Muscle layer of duodenum (tissue), 2 donors: ENCODE measurements around the gene ERC1.
"Not testable (repeated sequence)": the region's sequence is repeated elsewhere in the genome, so short reads cannot be mapped to it uniquely, and the experiment has no call there.

Experiments
- H3K27ac ChIP-seq: one replicate; pipeline ENCODE4 v1.7.0; 2013; ENCODE audit warnings: mild to moderate bottlenecking, low read length
- H3K27me3 ChIP-seq: one replicate; pipeline ENCODE4 v1.7.0; 2013; ENCODE audit warnings: low read depth, mild to moderate bottlenecking, control low read depth, low read length
- H3K36me3 ChIP-seq, 2 donors: one replicate each; pipeline ENCODE4 v1.7.0; 2013; ENCODE audit warnings: low read length in 2 of 2, control low read depth in 1 of 2, mild to moderate bottlenecking in 1 of 2; ENCODE audit not compliant: insufficient read depth in 2 of 2, control insufficient read depth in 1 of 2
- H3K4me1 ChIP-seq, 2 donors: one replicate each; pipeline ENCODE4 v1.7.0; 2013; ENCODE audit warnings: low read length in 2 of 2, mild to moderate bottlenecking in 2 of 2, control low read depth in 1 of 2, moderate library complexity in 1 of 2; ENCODE audit not compliant: insufficient read depth in 2 of 2, control insufficient read depth in 1 of 2
- H3K4me3 ChIP-seq, 2 donors: one replicate each; pipeline ENCODE4 v1.7.0; 2013; ENCODE audit warnings: low read length in 2 of 2, low read depth in 1 of 2, mild to moderate bottlenecking in 1 of 2
- H3K9me3 ChIP-seq, 2 donors: one replicate each; pipeline ENCODE4 v1.7.0; 2013; ENCODE audit warnings: low read length in 2 of 2, control low read depth in 1 of 2, mild to moderate bottlenecking in 1 of 2; ENCODE audit not compliant: control insufficient read depth in 1 of 2
- donor health status: healthy.

The ERC1 gene

GRCh38 chr12:1083151-1083888 is 92.3 kb downstream of the ERC1 start:
- Histone ChIP-seq H3K27ac (no peak overlapping the region), H3K4me1 (peaks cover 0 to 9% of the 10 kb centered on the region in 2 donors), H3K4me3 (peak overlapping the region in 1 of 2 donors; percentile 48)

GRCh38 chr12:1083889-1084262 is 92.9 kb downstream of the ERC1 start:
- Histone ChIP-seq H3K27me3 (no peaks in the 10 kb centered on the region), H3K27ac (no peak overlapping the region), H3K9me3 (no peaks in the 10 kb centered on the region), H3K4me3 (peak overlapping the region in 1 of 2 donors; percentile 48), H3K4me1 (peaks cover 0 to 9% of the 10 kb centered on the region in 2 donors), H3K36me3 (no peaks in the 10 kb centered on the region)

More at GRCh38 chr12:1083151-1083888, 92.3 kb downstream of the ERC1 start:
- Histone ChIP-seq H3K36me3 (no peaks in the 10 kb centered on the region), H3K9me3 (no peaks in the 10 kb centered on the region), H3K27me3 (no peaks in the 10 kb centered on the region)

GRCh38 chr12:1091350-1091749 is 100.3 kb downstream of the ERC1 start:
- H3K4me3 ChIP-seq, result no peak overlapping the region
- peaks cover 0 to 4% of the 10 kb centered on the region in 2 donors for H3K4me1 ChIP-seq
- H3K9me3 ChIP-seq, result no peaks in the 10 kb centered on the region
- no peaks in the 10 kb centered on the region for H3K27me3 ChIP-seq
- no peak overlapping the region for H3K27ac ChIP-seq
- H3K36me3 ChIP-seq, result no peaks in the 10 kb centered on the region

DNA sequence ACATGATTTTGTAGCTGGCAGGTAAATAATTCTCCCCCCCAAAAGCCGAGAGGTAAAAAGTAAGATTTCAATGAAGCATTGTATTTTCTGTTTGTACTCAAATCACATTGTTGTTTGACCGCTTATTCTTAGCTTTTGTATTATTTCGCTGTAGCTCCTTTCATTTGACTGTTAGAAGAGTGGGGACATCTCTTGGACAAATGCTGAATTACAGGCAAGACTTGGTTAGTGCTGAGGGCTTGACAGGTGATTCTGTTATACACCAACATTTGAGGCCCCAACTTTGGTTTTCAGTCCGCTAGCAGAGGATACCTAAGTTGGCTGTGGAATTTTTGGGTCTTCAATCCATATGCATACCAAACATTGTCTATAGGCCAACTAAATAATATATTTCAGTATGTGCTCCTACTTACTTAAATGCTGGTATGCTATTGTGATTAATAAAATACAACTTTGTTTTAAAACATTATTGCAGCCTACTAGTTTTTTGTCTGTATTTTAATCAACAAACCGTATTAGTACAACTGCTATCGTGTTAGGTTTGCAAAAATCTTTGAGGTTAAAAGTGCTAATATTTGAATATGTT is 102.2 kb downstream of the ERC1 start:
- H3K9me3 ChIP-seq, result no peaks in the 10 kb centered on the region
- H3K27ac ChIP-seq, result no peak overlapping the region
- H3K36me3 ChIP-seq, result no peaks in the 10 kb centered on the region
- H3K27me3 ChIP-seq, result no peaks in the 10 kb centered on the region
- no peak overlapping the region for H3K4me3 ChIP-seq
- H3K4me1 ChIP-seq, result peaks cover 0 to 4% of the 10 kb centered on the region in 2 donors

- Histone ChIP-seq H3K27me3 (no peaks in the 10 kb centered on the region), H3K27ac (no peak overlapping the region), H3K4me3 (no peak overlapping the region), H3K36me3 (no peaks in the 10 kb centered on the region), H3K9me3 (no peaks in the 10 kb centered on the region), H3K4me1 (peaks cover 0 to 4% of the 10 kb centered on the region in 2 donors)
Observed at GRCh38 chr12:1094714-1095113, 103.7 kb downstream of the ERC1 start.

DNA sequence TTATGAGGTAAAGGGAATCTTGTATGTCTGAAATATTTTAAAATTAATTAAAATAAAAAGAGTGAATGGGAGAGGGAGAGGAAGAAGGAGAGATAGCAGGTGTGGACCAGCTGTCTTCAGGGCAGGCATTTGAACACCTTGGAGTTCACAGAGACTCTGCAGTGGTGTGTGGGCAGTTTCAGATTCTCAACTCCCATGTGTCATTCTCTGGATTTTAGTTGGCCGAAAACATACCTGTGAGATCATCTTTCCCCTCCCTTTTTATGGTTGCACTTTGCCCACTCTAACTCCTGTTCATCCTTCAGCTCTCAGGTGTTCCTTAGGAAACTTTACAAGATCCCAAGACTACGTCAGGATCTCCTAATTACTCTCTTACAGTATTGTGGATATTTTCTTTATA is 108.1 kb downstream of the ERC1 start:
- H3K4me1 ChIP-seq, result peaks cover 0 to 5% of the 10 kb centered on the region in 2 donors
- H3K36me3 ChIP-seq, result peaks cover 0 to 3% of the 10 kb centered on the region in 2 donors
- H3K27me3 ChIP-seq, result no peaks in the 10 kb centered on the region
- no peak overlapping the region for H3K27ac ChIP-seq
- no peak overlapping the region for H3K4me3 ChIP-seq
- H3K9me3 ChIP-seq, result no peaks in the 10 kb centered on the region

GRCh38 chr12:1099618-1100017 is 108.6 kb downstream of the ERC1 start:
- not testable (repeated sequence) for H3K9me3 ChIP-seq

GRCh38 chr12:1102115-1102514 is 111.1 kb downstream of the ERC1 start:
- no peak overlapping the region for H3K4me3 ChIP-seq
- peaks cover 0 to 3% of the 10 kb centered on the region in 2 donors for H3K36me3 ChIP-seq
- H3K27me3 ChIP-seq, result no peaks in the 10 kb centered on the region

More at GRCh38 chr12:1099618-1100017, 108.6 kb downstream of the ERC1 start:
- not testable (repeated sequence) for H3K27me3 ChIP-seq, H3K27ac ChIP-seq, H3K4me3 ChIP-seq, H3K36me3 ChIP-seq, H3K4me1 ChIP-seq

GRCh38 chr12:1102791-1103450 is 111.9 kb downstream of the ERC1 start:
- no peaks in the 10 kb centered on the region for H3K27me3 ChIP-seq
- peaks cover 0 to 5% of the 10 kb centered on the region in 2 donors for H3K4me1 ChIP-seq
- H3K9me3 ChIP-seq, result no peaks in the 10 kb centered on the region
- no peak overlapping the region for H3K4me3 ChIP-seq
- peaks cover 0 to 3% of the 10 kb centered on the region in 2 donors for H3K36me3 ChIP-seq
- no peak overlapping the region for H3K27ac ChIP-seq

More at GRCh38 chr12:1102115-1102514, 111.1 kb downstream of the ERC1 start:
- no peaks in the 10 kb centered on the region for H3K9me3 ChIP-seq
- peaks cover 0 to 5% of the 10 kb centered on the region in 2 donors for H3K4me1 ChIP-seq
- H3K27ac ChIP-seq, result no peak overlapping the region

DNA sequence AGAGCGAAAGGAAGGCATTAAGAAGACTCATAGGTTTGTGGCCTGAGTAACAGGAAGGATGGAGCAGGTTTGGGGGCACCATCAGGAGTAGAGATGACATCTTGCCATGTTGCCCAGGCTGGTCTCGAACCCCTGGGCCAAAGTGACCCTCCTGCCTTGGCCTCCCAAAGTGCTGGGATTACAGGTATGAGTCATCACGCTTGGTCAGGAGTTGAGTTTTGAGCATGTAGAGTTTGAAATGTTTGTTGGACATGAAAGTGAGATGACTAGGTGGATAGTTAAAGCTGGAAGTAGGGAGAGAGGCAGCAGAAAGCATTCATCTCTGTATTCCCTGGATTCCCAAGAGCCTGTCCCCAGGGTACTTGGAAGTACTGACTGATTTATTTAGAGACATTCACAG is 112.6 kb downstream of the ERC1 start:
- no peaks in the 10 kb centered on the region for H3K9me3 ChIP-seq
- H3K27ac ChIP-seq, result no peak overlapping the region
- H3K27me3 ChIP-seq, result no peaks in the 10 kb centered on the region
- H3K36me3 ChIP-seq, result peaks cover 0 to 3% of the 10 kb centered on the region in 2 donors
- peaks cover 0 to 5% of the 10 kb centered on the region in 2 donors for H3K4me1 ChIP-seq
- H3K4me3 ChIP-seq, result no peak overlapping the region

DNA sequence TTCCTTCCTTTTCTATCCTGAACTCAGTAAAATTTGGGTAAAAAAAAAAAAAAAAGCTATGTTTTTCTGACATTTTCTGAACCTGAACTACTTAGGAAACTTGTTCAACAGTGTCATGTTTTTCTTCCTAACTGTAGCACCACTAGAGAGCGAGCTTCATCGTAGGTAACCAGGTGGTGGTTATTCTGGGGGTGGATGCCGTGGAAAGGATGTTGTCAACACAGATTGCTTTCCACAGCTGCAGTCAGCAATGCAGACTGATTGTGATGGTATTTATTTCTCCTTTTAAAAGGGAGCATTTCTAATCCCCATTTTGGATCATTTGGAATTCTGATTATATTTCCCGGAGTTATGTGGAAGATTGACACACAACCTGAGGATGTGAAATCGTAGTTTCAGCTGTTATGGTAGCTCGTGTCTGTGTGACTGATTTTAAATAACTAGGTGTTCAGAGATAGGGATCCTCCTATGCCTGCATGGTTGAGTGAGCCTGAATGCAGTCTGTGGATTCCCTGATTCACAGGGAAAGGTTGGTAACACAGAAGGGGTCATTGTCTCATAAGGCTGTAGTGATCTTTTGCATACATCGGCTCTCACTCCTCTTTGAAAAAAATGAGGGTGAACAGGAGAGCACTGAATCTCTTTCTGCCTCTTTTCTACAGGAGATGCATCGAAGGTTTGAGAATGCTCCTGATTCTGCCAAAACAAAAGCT is 113.2 kb downstream of the ERC1 start:
- H3K36me3 ChIP-seq, result peaks cover 0 to 3% of the 10 kb centered on the region in 2 donors
- no peaks in the 10 kb centered on the region for H3K9me3 ChIP-seq
- no peak overlapping the region for H3K27ac ChIP-seq

More for the DNA sequence above, 113.2 kb downstream of the ERC1 start:
- Histone ChIP-seq H3K4me3 (no peak overlapping the region), H3K27me3 (no peaks in the 10 kb centered on the region), H3K4me1 (peaks cover 0 to 5% of the 10 kb centered on the region in 2 donors)
